K562 (cell line): ENCODE measurements around the gene NUP153. TPM values are rescaled to one million over a fixed set of nuclear protein-coding genes. Genes with fewer than 3 reads are reported as not detected.
A peak's percentile ranks its signal among the peaks of the same experiment; 100 is the strongest.

Experiments
- ATAC-seq: fragments of 200-7000 bp; cut with Tn5 transposase; 3 replicates; pipeline ENCODE4 v1.9.1; 2020; ENCODE audit warnings: moderate library complexity
- BruUV-seq: library from RNA; stranded (reverse); fragments of 400-500 nt; replicated peaks from 2 replicates; lab custom pipeline; 2021; lab: Mats Ljungman, UMichigan
- CTCF ChIA-PET: fragments of 300-600 bp; formaldehyde crosslinking; extraction: SDS; loops from one replicate; lab custom pipeline; 2021; ENCODE audit warnings: low intra/inter-chr PET ratio; lab: Yijun Ruan, JAX
- POLR2A ChIA-PET: fragments of 300-600, 350-650 bp; sonication (Branson Sonifier 250); formaldehyde crosslinking; extraction: SDS; loops from one replicate; lab custom pipeline; 2021; ENCODE audit warnings: antibody characterized with exemption, inconsistent platforms; lab: Yijun Ruan, JAX
- DNase-seq, 4 experiments: peaks; one replicate each; pipeline versions ENCODE4 v3.0.0 to v3.0.0-alpha.2; 2011 to 2018; ENCODE audit warnings: low spot score in 3 of 4, mixed read lengths in 3 of 4; ENCODE audit errors: extremely low read depth in 1 of 4
- FAIRE-seq: peaks from 2 replicates; lab custom pipeline; 2011; peaks lifted over from hg19 to GRCh38; lab: Jason Lieb, UNC
- H2AFZ ChIP-seq: 2 replicates; pipeline ENCODE4 v1.6.0; 2011; ENCODE audit warnings: low read depth, low read length, control low read depth, inconsistent platforms
- H3K27ac ChIP-seq: fragments of 200-600 bp; 3 replicates; pipeline ENCODE4 v1.8.0; 2011; ENCODE audit warnings: low read depth, mild to moderate bottlenecking, control low read depth, inconsistent platforms, low read length, moderate library complexity, mixed read lengths; ENCODE audit errors: extremely low read depth
- H3K27me3 ChIP-seq, 2 experiments: fragments of 300-600 bp in 1 of 2; 2 replicates in 1 of 2; 3 replicates in 1 of 2; pipeline versions ENCODE4 v1.6.0 to v1.8.0; 2011; ENCODE audit warnings: inconsistent platforms in 2 of 2, low read length in 2 of 2, mild to moderate bottlenecking in 1 of 2, mixed read lengths in 1 of 2, moderate library complexity in 1 of 2; ENCODE audit not compliant: control insufficient read depth in 2 of 2, insufficient read depth in 2 of 2
- H3K36me3 ChIP-seq: fragments of 300-600 bp; 3 replicates; pipeline ENCODE4 v1.8.0; 2011; ENCODE audit warnings: mild to moderate bottlenecking, low read length, inconsistent platforms; ENCODE audit not compliant: control insufficient read depth, insufficient read depth
- H3K4me1 ChIP-seq, 2 experiments: fragments of 200-600 bp in 1 of 2; replicated peaks in 1 of 2; 2 replicates in 1 of 2; 3 replicates in 1 of 2; pipeline versions ENCODE4 v1.5.1 to v1.8.0; 2011; ENCODE audit warnings: inconsistent platforms in 2 of 2, low read length in 2 of 2, mild to moderate bottlenecking in 1 of 2, mixed read lengths in 1 of 2, moderate library complexity in 1 of 2; ENCODE audit not compliant: control insufficient read depth in 2 of 2, insufficient read depth in 2 of 2
- H3K4me2 ChIP-seq: 2 replicates; pipeline ENCODE4 v1.6.1; 2011; ENCODE audit warnings: low read length, control low read depth, inconsistent platforms, mixed read lengths; ENCODE audit not compliant: insufficient read depth
- H3K4me3 ChIP-seq: fragments of 200-600 bp; sonication (generic), shearing (Covaris generic); 2 replicates; pipeline ENCODE4 v1.5.1; 2016; ENCODE audit warnings: control low read depth, inconsistent platforms
- H3K79me2 ChIP-seq: fragments of 200-600 bp; 3 replicates; pipeline ENCODE4 v1.8.0; 2011; ENCODE audit warnings: low read length, inconsistent platforms; ENCODE audit not compliant: control insufficient read depth, insufficient read depth
- H3K9ac ChIP-seq, 2 experiments: 2 replicates each; pipeline versions ENCODE4 v1.6.0 to v1.6.1; 2011; ENCODE audit warnings: low read depth in 2 of 2, low read length in 2 of 2, control low read depth in 1 of 2, inconsistent platforms in 1 of 2, mild to moderate bottlenecking in 1 of 2, mixed read lengths in 1 of 2; ENCODE audit not compliant: insufficient read depth in 1 of 2
- H3K9me1 ChIP-seq: one replicate; pipeline ENCODE4 v1.6.0; 2011; ENCODE audit warnings: inconsistent platforms, mild to moderate bottlenecking, low read length, moderate library complexity; ENCODE audit not compliant: control insufficient read depth, insufficient read depth
- H3K9me3 ChIP-seq: replicated peaks from 2 replicates; pipeline ENCODE4 v1.5.1; 2011; ENCODE audit warnings: low read depth, low read length, inconsistent platforms; ENCODE audit not compliant: control insufficient read depth, insufficient read depth
- H4K20me1 ChIP-seq: replicated peaks from 2 replicates; pipeline ENCODE4 v1.6.1; 2011; ENCODE audit warnings: low read length, inconsistent platforms, mixed read lengths; ENCODE audit not compliant: control insufficient read depth, insufficient read depth
- JUN ChIP-seq, 2 experiments: sonication (generic) in 1 of 2; formaldehyde crosslinking in 1 of 2; IDR thresholded peaks; 2 replicates each; pipeline versions ENCODE4 v1.6.1 to v1.8.0; 2012 to 2022; ENCODE audit warnings: borderline replicate concordance in 2 of 2, mild to moderate bottlenecking in 2 of 2, improper control_type of control experiment in 1 of 2, low read depth in 1 of 2, low read length in 1 of 2, missing genetic modification reagents in 1 of 2
- WGBS: fragments of 100-300 bp; shearing (Covaris generic); methylation state at CpG from one replicate; pipeline ENCODE4 v1.1.6; 2016; ENCODE audit warnings: low coverage, mixed read lengths; ENCODE audit not compliant: insufficient coverage; ENCODE audit errors: missing lambda C conversion rate; 5-methylcytosine and 5-hydroxymethylcytosine counted together
- in situ Hi-C: fragments of 300-500 bp; cut with MboI; formaldehyde crosslinking; loops from 4 replicates; pipeline ENCODE4 v1.15.0; 2018; ENCODE audit warnings: inconsistent platforms, mixed read lengths
- intact Hi-C: fragments of 100-400 bp; cut with micrococcal nuclease; formaldehyde crosslinking; loops from 2 replicates; pipeline ENCODE4 v1.14.2; 2022
- polyA plus RNA-seq, 8 experiments: library from polyadenylated mRNA; depleted of rRNA in 4 of 8; stranded (reverse) in 5 of 8; unstranded in 3 of 8; fragments of >200 nt; fragmentation: Nextera tagmentation in 2 of 8; fragmentation: Illumina TruSeq in 1 of 8; extraction: Ambion mirVana in 2 of 8; extraction: Trizol in 1 of 8; gene quantifications; 2 replicates each; pipeline versions ENCODE4 v1.2.1 to v1.2.3, GENCODE V29; 2011 to 2014; ENCODE audit warnings: inconsistent platforms in 1 of 8, missing spikeins in 1 of 8
- total RNA-seq, 7 experiments: library from RNA; depleted of rRNA in 6 of 7; stranded (reverse); fragments of >200 nt in 6 of 7; fragmentation: Illumina TruSeq in 2 of 7; extraction: Trizol in 2 of 7; gene quantifications; 2 replicates each; pipeline versions ENCODE4 v1.2.1 to v1.2.3, GENCODE V29; 2011 to 2021; ENCODE audit warnings: low replicate concordance in 1 of 7
- TF ChIP-seq, protein P1 (sequence below): fragments of 250-450 bp; sonication (Bioruptor Pico); IDR thresholded peaks from 2 replicates; pipeline ENCODE4 v1.8.0; 2021; ENCODE audit warnings: moderate library complexity, mild to moderate bottlenecking, inconsistent platforms
- TF ChIP-seq, protein P2 (sequence below): sonication (generic); formaldehyde crosslinking; IDR thresholded peaks from 2 replicates; pipeline ENCODE4 v1.8.1; 2023; ENCODE audit warnings: mild to moderate bottlenecking, missing genetic modification reagents

Gene NUP153
- total and polyA plus RNA-seq, 9 of the 15 experiments (the other 6 are each of a cell fraction or from before 2014, with no cell fraction given): 21.9 to 110 (median 84.8) TPM

DNA sequence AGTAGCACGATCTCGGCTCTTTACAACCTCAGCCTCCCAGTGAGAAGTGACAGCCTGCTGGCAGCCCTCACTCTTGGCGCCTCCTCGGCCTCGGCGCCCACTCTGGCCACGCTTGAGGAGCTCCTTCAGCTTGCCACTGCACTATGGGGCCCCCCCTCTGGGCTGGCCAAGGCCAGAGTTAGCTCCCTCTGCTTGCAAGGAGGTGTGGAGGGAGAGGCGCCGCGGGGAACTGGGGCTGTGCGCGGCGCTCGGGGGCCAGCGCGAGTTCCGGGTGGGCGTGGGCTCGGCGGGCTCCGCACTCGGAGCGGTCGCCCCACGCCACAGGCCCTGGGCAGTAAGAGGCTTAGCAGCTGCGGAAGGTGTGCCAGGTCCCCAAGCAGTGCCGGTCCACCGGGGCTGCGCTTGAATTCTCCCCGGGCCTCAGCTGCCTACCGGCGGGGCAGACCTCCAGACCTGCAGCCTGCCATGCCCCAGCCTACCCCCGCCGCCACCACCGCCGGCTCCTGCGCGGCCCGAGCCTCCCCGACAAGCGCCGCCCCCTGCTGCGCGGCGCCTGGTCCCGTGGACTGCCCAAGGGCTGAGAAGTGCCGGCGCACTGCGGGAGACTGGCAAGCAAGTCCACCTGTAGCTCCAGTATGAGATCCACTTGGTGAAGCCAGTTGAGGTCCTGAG, 22.0 kb upstream of the NUP153 start:
- ATAC-seq: no peak
- in situ Hi-C loops: no loop called here
- POLR2A ChIA-PET: interaction anchor here (0.6 to 2.6 kb wide), 7 partner anchors 13 to 27 kb away, joined by 3 to 15 read pairs (median 5); partner anchors contain the start of gene NUP153

More for the DNA sequence above, 22.0 kb upstream of the NUP153 start:
- Histone ChIP-seq H4K20me1 (no peaks in the 10 kb centered on the region), H3K4me2 (no peak overlapping the region), H2AFZ (no peak overlapping the region), H3K4me1 (peaks cover 4 to 16% of the 10 kb centered on the region in 2 experiments), H3K79me2 (no peaks in the 10 kb centered on the region), H3K9me1 (no peaks in the 10 kb centered on the region), H3K9me3 (no peaks in the 10 kb centered on the region), H3K27me3 (no peaks in the 10 kb centered on the region), H3K4me3 (no peak overlapping the region), H3K27ac (no peak overlapping the region), H3K9ac (no peak overlapping the region), H3K36me3 (no peaks in the 10 kb centered on the region)
- BruUV-seq: no TSS peak
- TF ChIP-seq, protein P1, sequence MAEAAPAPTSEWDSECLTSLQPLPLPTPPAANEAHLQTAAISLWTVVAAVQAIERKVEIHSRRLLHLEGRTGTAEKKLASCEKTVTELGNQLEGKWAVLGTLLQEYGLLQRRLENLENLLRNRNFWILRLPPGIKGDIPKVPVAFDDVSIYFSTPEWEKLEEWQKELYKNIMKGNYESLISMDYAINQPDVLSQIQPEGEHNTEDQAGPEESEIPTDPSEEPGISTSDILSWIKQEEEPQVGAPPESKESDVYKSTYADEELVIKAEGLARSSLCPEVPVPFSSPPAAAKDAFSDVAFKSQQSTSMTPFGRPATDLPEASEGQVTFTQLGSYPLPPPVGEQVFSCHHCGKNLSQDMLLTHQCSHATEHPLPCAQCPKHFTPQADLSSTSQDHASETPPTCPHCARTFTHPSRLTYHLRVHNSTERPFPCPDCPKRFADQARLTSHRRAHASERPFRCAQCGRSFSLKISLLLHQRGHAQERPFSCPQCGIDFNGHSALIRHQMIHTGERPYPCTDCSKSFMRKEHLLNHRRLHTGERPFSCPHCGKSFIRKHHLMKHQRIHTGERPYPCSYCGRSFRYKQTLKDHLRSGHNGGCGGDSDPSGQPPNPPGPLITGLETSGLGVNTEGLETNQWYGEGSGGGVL: no peak
- TF ChIP-seq, protein P2, sequence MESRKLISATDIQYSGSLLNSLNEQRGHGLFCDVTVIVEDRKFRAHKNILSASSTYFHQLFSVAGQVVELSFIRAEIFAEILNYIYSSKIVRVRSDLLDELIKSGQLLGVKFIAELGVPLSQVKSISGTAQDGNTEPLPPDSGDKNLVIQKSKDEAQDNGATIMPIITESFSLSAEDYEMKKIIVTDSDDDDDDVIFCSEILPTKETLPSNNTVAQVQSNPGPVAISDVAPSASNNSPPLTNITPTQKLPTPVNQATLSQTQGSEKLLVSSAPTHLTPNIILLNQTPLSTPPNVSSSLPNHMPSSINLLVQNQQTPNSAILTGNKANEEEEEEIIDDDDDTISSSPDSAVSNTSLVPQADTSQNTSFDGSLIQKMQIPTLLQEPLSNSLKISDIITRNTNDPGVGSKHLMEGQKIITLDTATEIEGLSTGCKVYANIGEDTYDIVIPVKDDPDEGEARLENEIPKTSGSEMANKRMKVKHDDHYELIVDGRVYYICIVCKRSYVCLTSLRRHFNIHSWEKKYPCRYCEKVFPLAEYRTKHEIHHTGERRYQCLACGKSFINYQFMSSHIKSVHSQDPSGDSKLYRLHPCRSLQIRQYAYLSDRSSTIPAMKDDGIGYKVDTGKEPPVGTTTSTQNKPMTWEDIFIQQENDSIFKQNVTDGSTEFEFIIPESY: peak; percentile 85
- TF ChIP-seq JUN (IDR thresholded peaks at IDR 0.05; ENCODE audit: borderline replicate concordance, low read depth, low read length): no peak
- TF ChIP-seq JUN (CRISPR knock-in tag; IDR thresholded peaks at IDR 0.05; ENCODE audit: borderline replicate concordance): peak; percentile 13; the same call in 1 of the 2 replicates
- CTCF ChIA-PET: no interaction called here
- FAIRE-seq (no peak), DNase-seq (no peak)
- WGBS: 96% methylated on average over 33 of the region's 49 CpGs
- intact Hi-C loops: no loop called here
